Ovary (tissue), 3 donors: ENCODE data around the gene DUSP12.

Experiments used
- CTCF ChIP-seq, 3 donors: fragments of 450-650 bp in 2 of 3; fragments of 200-600 bp in 1 of 3; IDR thresholded peaks; one replicate each; pipeline versions ENCODE4 v1.5.1 to v1.8.0; 2016 to 2022; ENCODE audit warnings: antibody characterized with exemption in 3 of 3, mild to moderate bottlenecking in 1 of 3
- EP300 ChIP-seq: sonication (generic); formaldehyde crosslinking; IDR thresholded peaks from one replicate; pipeline ENCODE4 v1.6.1; 2017; ENCODE audit warnings: antibody characterized with exemption
- POLR2A ChIP-seq: fragments of 450-650 bp; IDR thresholded peaks from one replicate; pipeline ENCODE4 v1.6.1; 2017; ENCODE audit warnings: antibody characterized with exemption, mild to moderate bottlenecking, moderate library complexity
- donor health status: DM: no; HTN: no; CAD: no.

- TF ChIP-seq CTCF (IDR thresholded peaks at IDR 0.05): no peak
- TF ChIP-seq EP300: no peak
- TF ChIP-seq POLR2A: no peak
Measured at GRCh38 chr1:161787355-161787754, 37.8 kb downstream of the DUSP12 start.
